ENCODE data around the gene MYCBP. TPM values are rescaled to one million over a fixed set of nuclear protein-coding genes. Genes with fewer than 3 reads are reported as not detected.

The MYCBP gene
- total and polyA plus RNA-seq, 2 experiments from 2014 or later: 33.6 to 82.3 TPM

GRCh38 chr1:38815903-38816627, 57.1 kb downstream of the MYCBP start (continued):
- TF ChIP-seq ZNF462 (CRISPR knock-in tag; IDR thresholded peaks at IDR 0.05): no peak
- TF ChIP-seq CTCF (conservative IDR thresholded peaks at IDR 0.05; ENCODE audit: low read depth in 2 of 2): no peak

- no peak for ATAC-seq
- peaks cover 25% of the 10 kb centered on the region for H3K27me3 Mint-ChIP-seq (ENCODE audit: insufficient read depth, low read depth, poor library complexity)
- Histone ChIP-seq H3K27me3 (ENCODE audit: insufficient read depth) (peaks cover 65% of the 10 kb centered on the region), H3K4me3 (no peak overlapping the region), H3K9me2 (ENCODE audit: insufficient read depth) (no peaks in the 10 kb centered on the region), H3K4me2 (no peak overlapping the region), H4K20me1 (replicated peaks; ENCODE audit: insufficient read depth) (no peaks in the 10 kb centered on the region), H3F3A (replicated peaks; ENCODE audit: low read depth) (no peaks in the 10 kb centered on the region), H2AFZ (no peak overlapping the region), H3K36me3 (ENCODE audit: insufficient read depth) (no peaks in the 10 kb centered on the region), H3K4me1 (ENCODE audit: insufficient read depth) (peaks cover 32% of the 10 kb centered on the region), H3K79me2 (replicated peaks; ENCODE audit: insufficient read depth) (no peaks in the 10 kb centered on the region), H3K27ac (ENCODE audit: low read depth) (no peak overlapping the region)
- peaks cover 34% of the 10 kb centered on the region for H3K4me1 Mint-ChIP-seq
- no peak overlapping the region for H3K27ac Mint-ChIP-seq
- H3K36me3 Mint-ChIP-seq (ENCODE audit: low read depth): peaks cover 7% of the 10 kb centered on the region; the same call in 2 of the 3 replicates
- H3K9me3 Mint-ChIP-seq: peaks cover 12% of the 10 kb centered on the region; the same call in 2 of the 3 replicates
- DNase-seq (ENCODE audit: low spot score): no peak
- H3K4me3 Mint-ChIP-seq: no peak overlapping the region
- TF ChIP-seq EZH2 (IDR thresholded peaks at IDR 0.05; ENCODE audit: low read depth, unreplicated experiment) (no peak), ETS1 (IDR thresholded peaks at IDR 0.05) (no peak), CTCF (conservative IDR thresholded peaks at IDR 0.05; ENCODE audit: low read depth in 2 of 2) (no peak), ZNF331 (CRISPR knock-in tag; IDR thresholded peaks at IDR 0.05; ENCODE audit: low read depth) (no peak), EZH2phosphoT487 (IDR thresholded peaks at IDR 0.05; ENCODE audit: unreplicated experiment) (no peak), POLR2AphosphoS5 (IDR thresholded peaks at IDR 0.05; ENCODE audit: low read depth) (no peak), NANOG (IDR thresholded peaks at IDR 0.05; ENCODE audit: borderline replicate concordance) (no peak)
These were observed 58.1 kb downstream of the MYCBP start for GRCh38 chr1:38814984-38815464.

Measured in GM23338 (cell line).